Muscle layer of colon (tissue), 2 donors: ENCODE measurements around the gene CIAO1.
"Not testable (repeated sequence)": the region's sequence is repeated elsewhere in the genome, so short reads cannot be mapped to it uniquely, and the experiment has no call there.

Experiments used
- H3K27ac ChIP-seq: one replicate; pipeline ENCODE4 v1.7.0; 2013; ENCODE audit warnings: low read depth, mild to moderate bottlenecking, low read length, moderate library complexity
- H3K27me3 ChIP-seq, 2 donors: one replicate each; pipeline ENCODE4 v1.7.0; 2013; ENCODE audit warnings: low read length in 2 of 2, mild to moderate bottlenecking in 2 of 2; ENCODE audit not compliant: insufficient read depth in 2 of 2, control insufficient read depth in 1 of 2
- H3K36me3 ChIP-seq: one replicate; pipeline ENCODE4 v1.7.0; 2013; ENCODE audit warnings: mild to moderate bottlenecking, low read length; ENCODE audit not compliant: insufficient read depth
- H3K4me1 ChIP-seq: one replicate; pipeline ENCODE4 v1.7.0; 2013; ENCODE audit warnings: mild to moderate bottlenecking, low read length; ENCODE audit not compliant: insufficient read depth
- H3K4me3 ChIP-seq, 2 donors: one replicate each; pipeline ENCODE4 v1.7.0; 2013; ENCODE audit warnings: low read length in 2 of 2, low read depth in 1 of 2, mild to moderate bottlenecking in 1 of 2, moderate library complexity in 1 of 2
- H3K9ac ChIP-seq: one replicate; pipeline ENCODE4 v1.7.0; 2013; ENCODE audit warnings: low read length
- H3K9me3 ChIP-seq: one replicate; pipeline ENCODE4 v1.7.0; 2013; ENCODE audit warnings: mild to moderate bottlenecking, low read length
- donor health status: abdominal sarcoma.
- donor health status: Adenocarcinoma of cecum.

The CIAO1 gene

DNA sequence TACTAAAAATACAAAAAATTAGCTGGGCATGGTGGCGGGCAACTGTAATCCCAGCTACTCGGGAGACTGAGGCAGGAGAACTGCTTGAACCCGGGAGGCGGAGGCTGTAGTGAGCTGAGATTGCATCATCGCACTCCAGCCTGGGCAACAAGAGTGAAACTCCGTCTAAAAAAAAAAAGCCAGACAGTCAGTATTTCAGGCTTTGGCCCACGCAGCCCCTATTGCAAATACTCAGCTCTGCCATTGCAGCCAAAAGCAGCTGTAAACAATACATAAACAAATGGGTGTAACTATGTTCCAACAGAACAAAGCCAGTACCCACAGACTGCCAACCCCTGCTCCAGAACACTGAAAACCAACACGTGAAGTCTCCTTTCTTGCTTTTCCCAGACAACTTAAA, 28.2 kb downstream of the CIAO1 start:
- H3K9ac ChIP-seq, H3K27me3 ChIP-seq: not testable (repeated sequence)

GRCh38 chr2:96296925-96297324, 30.9 kb downstream of the CIAO1 start:
- H3K4me1 ChIP-seq, result no peaks in the 10 kb centered on the region
- H3K4me3 ChIP-seq, result no peak overlapping the region
- no peak overlapping the region for H3K9ac ChIP-seq
- H3K9me3 ChIP-seq, result no peaks in the 10 kb centered on the region
- no peaks in the 10 kb centered on the region for H3K27me3 ChIP-seq
- no peak overlapping the region for H3K27ac ChIP-seq
- H3K36me3 ChIP-seq, result peaks cover 95% of the 10 kb centered on the region

More for the DNA sequence above, 28.2 kb downstream of the CIAO1 start:
- H3K4me1 ChIP-seq, H3K9me3 ChIP-seq, H3K4me3 ChIP-seq, H3K27ac ChIP-seq: not testable (repeated sequence)
- H3K36me3 ChIP-seq, result peaks cover 95% of the 10 kb centered on the region

DNA sequence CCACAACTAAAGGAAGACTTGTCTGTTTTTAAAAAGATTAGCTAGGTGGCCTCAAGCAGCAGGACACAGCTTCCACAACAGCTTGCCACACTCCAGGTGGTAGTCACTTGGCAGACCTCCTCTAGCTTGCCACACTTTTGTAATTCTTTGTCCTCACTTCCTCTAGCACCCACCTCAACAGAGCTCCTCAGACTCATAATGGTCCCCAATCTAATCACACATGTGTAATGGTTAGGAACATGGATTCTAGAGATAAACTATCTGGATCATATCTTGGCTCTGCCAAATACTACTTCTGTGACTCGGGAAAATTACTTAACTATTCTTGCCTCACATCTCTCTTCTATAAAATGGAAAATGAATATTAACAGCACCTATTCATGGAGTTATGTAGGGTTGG, 35.8 kb downstream of the CIAO1 start:
- Histone ChIP-seq H3K36me3 (peaks cover 68% of the 10 kb centered on the region), H3K27me3 (no peaks in the 10 kb centered on the region), H3K27ac (no peak overlapping the region), H3K4me1 (peaks cover 21% of the 10 kb centered on the region), H3K9me3 (no peaks in the 10 kb centered on the region), H3K4me3 (no peak overlapping the region), H3K9ac (no peak overlapping the region)

GRCh38 chr2:96304606-96305005, 38.6 kb downstream of the CIAO1 start:
- Histone ChIP-seq H3K9me3 (no peaks in the 10 kb centered on the region), H3K36me3 (peaks cover 40% of the 10 kb centered on the region), H3K27ac (no peak overlapping the region), H3K4me1 (peaks cover 21% of the 10 kb centered on the region), H3K27me3 (no peaks in the 10 kb centered on the region), H3K9ac (peak overlapping the region; percentile 81), H3K4me3 (peak overlapping the region; percentile 92 to 98)

DNA sequence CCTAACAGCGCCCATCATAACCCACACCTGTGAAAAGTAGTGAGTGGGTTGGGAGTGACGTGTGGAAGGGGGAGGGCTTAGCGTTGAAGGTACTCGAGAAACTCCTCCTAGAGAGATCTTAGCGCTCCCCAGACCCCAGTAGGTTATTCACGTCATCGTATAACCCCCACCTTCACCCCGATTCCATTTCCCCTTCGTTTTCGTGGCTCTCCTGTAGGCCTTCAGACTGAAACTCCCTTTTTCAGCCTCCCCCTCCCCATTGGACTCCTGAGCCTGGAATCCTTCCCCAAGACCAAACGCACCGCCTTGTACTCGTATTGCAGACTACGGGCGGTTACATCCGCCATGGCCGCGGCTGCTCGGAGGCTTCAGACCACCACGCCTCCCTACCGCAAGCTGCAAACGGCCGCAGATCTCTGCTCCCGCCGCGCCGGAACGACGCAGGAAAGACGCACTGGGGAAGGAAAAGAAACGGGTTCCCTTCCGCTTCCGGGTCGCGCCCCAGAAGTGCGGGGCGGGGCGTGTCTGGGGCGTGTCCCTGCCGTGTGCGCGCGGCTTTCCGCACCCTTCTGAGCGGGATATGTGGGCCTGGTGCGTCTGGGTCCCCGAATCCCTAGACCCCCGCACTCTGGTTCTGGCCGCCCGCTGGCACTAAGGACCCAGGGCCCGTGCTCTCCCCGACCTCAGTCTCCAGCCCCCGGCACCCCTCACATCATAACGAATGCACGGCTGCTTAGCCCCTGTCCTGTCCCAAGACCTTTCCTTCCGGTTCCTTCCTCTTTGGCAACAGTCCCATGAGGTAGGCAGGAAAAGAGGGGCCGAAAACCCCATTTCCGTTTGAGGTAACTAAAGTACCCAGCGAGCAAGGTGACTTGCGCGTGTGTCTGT, 39.3 kb downstream of the CIAO1 start, which contains the start of gene SNRNP200:
SNRNP200 (minus strand) TSS at position 456 of the 888 bp plus-strand sequence; CDS start at position 347, 109 bp downstream.
- peak within 1 kb of the TSS; percentile 81 for H3K9ac ChIP-seq
- peak within 1 kb of the TSS; percentile 89 for H3K27ac ChIP-seq
- peak within 1 kb of the TSS; percentile 92 to 98 for H3K4me3 ChIP-seq

GRCh38 chr2:96305979-96306308, 39.9 kb downstream of the CIAO1 start:
- Histone ChIP-seq H3K9ac (peak overlapping the region; percentile 67), H3K4me1 (peaks cover 21% of the 10 kb centered on the region), H3K27ac (peak overlapping the region; percentile 89), H3K27me3 (no peaks in the 10 kb centered on the region), H3K36me3 (peaks cover 27% of the 10 kb centered on the region), H3K9me3 (no peaks in the 10 kb centered on the region), H3K4me3 (peak overlapping the region; percentile 92 to 98)

More for the DNA sequence above, 39.3 kb downstream of the CIAO1 start, which contains the start of gene SNRNP200:
- Histone ChIP-seq H3K27me3 (no peaks in the 10 kb centered on the region), H3K36me3 (peaks cover 33% of the 10 kb centered on the region), H3K4me1 (peaks cover 21% of the 10 kb centered on the region), H3K9me3 (no peaks in the 10 kb centered on the region)

- Histone ChIP-seq H3K27me3 (no peaks in the 10 kb centered on the region), H3K9ac (no peak overlapping the region), H3K36me3 (peaks cover 23% of the 10 kb centered on the region), H3K4me3 (peak overlapping the region; percentile 92 to 98), H3K9me3 (no peaks in the 10 kb centered on the region), H3K4me1 (peaks cover 21% of the 10 kb centered on the region), H3K27ac (no peak overlapping the region)
Measured at GRCh38 chr2:96306370-96306769, 40.3 kb downstream of the CIAO1 start.

DNA sequence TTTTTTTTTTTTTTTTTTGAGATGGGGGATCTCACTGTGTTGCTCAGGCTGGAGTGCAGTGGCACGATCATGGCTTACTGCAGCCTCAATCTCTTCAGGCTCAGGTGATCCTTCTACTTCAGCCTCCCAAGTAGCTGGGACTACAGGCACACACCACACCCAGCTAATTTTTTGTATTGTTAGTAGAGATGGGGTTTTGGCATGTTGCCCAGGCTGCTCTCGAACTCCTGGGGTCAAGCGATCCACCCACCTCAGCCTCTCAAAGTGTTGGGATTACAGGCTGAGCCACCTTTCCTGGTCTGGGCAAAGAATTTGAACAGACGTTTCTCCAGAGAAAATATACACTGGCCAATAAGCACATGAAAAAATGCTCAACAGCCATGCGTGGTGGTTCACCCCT, 42.2 kb downstream of the CIAO1 start:
- Histone ChIP-seq H3K36me3 (peaks cover 4% of the 10 kb centered on the region), H3K4me1 (peaks cover 21% of the 10 kb centered on the region), H3K4me3 (no peak overlapping the region), H3K27me3 (no peaks in the 10 kb centered on the region), H3K9me3 (no peaks in the 10 kb centered on the region), H3K9ac (no peak overlapping the region), H3K27ac (no peak overlapping the region)

DNA sequence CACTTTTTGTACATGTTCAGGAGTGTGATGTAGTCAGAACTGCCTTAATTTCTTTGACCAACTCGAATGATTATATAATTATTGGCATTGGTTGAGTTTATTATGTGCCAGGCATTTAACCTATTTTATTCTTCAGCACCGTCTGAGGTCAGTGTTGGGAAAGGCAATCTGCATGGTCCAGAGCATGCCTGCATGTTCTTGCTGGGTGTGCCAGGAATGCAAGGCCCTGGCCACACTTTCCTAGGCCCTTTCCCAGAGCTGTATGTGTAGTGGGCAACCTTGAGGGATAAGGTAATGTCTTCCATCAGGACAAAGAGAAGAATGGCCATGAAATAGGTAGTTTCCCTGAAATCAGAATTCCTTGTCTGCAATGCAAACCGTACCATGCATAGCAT, 49.0 kb downstream of the CIAO1 start:
- Histone ChIP-seq H3K9ac (no peak overlapping the region), H3K9me3 (no peaks in the 10 kb centered on the region), H3K36me3 (no peaks in the 10 kb centered on the region), H3K27me3 (peaks cover 0 to 2% of the 10 kb centered on the region in 2 donors), H3K4me3 (no peak overlapping the region), H3K4me1 (no peaks in the 10 kb centered on the region), H3K27ac (no peak overlapping the region)

DNA sequence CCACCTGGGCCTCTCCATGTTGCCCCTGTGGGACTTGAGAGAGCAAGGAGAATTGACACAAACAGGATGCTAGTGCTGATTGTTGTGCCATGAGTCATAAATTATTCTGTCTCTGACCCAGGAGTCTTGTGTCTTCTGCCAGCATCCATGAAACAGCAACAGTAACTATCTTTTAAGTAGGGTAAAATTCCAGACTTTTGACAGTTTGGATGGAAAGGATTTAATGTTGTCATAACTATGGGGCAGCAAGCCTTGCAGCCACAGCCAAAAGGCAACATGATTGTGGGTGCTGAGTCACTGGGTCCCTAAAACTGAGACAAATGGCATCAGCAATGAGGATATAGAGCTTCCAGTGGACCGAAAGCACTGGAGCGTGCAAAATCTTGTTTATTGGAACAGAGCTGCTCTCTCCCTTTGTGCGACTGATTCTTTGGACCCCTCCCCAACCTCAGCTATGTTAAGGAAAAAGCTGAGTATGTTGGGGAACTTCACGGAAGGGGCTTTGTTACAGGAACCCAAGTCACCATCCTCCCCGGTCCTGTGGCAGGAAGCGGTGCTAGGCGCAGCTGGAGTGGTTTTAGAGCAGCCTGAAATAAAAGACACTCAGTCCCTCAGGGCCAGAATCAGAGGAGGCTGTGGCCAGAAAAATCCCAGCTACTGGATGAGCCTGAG, 49.5 kb downstream of the CIAO1 start:
- no peaks in the 10 kb centered on the region for H3K36me3 ChIP-seq
- no peaks in the 10 kb centered on the region for H3K4me1 ChIP-seq
- H3K9ac ChIP-seq, result no peak overlapping the region
- H3K9me3 ChIP-seq, result no peaks in the 10 kb centered on the region
- H3K27ac ChIP-seq, result no peak overlapping the region
- H3K4me3 ChIP-seq, result no peak overlapping the region
- peaks cover 2 to 7% of the 10 kb centered on the region in 2 donors for H3K27me3 ChIP-seq

DNA sequence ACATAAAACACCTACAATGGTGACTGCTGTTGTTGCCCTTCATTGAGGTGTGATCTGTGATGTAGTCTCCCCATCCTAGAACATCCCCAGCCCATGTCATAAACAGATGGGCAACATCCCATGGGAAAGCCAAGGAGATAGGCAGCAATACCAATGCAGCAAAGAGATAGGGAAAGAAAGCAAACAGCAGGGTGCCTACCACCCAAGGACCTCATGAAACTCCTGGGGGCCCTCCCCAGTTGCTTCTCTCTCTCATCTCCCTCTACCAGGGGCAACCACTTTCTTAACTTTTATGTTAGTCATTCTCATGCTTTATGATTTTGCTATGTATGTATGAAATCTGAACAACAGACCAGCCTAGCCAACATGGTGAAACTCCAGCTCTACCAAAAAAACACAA, 51.0 kb downstream of the CIAO1 start:
- Histone ChIP-seq H3K4me3 (no peak overlapping the region), H3K27ac (no peak overlapping the region), H3K9me3 (no peaks in the 10 kb centered on the region), H3K36me3 (no peaks in the 10 kb centered on the region), H3K4me1 (peaks cover 7% of the 10 kb centered on the region), H3K27me3 (peaks cover 9 to 21% of the 10 kb centered on the region in 2 donors), H3K9ac (no peak overlapping the region)
